HCT116 (cell line): ENCODE data around the gene TXNDC11. TPM values are rescaled to one million over a fixed set of nuclear protein-coding genes. Genes with fewer than 3 reads are reported as not detected.

Experiments
- ATAC-seq: fragments of 200-7000 bp; cut with Tn5 transposase; 2 replicates; pipeline ENCODE4 v1.9.1; 2020; ENCODE audit warnings: mild to moderate bottlenecking, moderate library complexity
- BruUV-seq: library from RNA; stranded (reverse); fragments of 400-500 nt; replicated peaks from 2 replicates; lab custom pipeline; 2021; lab: Mats Ljungman, UMichigan
- CTCF ChIA-PET: fragments of 300-600 bp; sonication (Branson Sonifier 250); formaldehyde crosslinking; loops from one replicate; lab custom pipeline; 2021; ENCODE audit warnings: antibody characterized with exemption; lab: Charles Lee
- POLR2A ChIA-PET: fragments of 300-600, 350-600 bp; sonication (Branson Sonifier 250); formaldehyde crosslinking; loops from one replicate; lab custom pipeline; 2021; ENCODE audit warnings: antibody characterized with exemption; lab: Charles Lee
- RAD21 ChIA-PET, 2 experiments: fragments of 300-600 bp; sonication (Branson Sonifier 250); formaldehyde crosslinking; loops; one replicate each; lab custom pipeline; 2023; ENCODE audit warnings: low total read pairs in 2 of 2; ENCODE audit not compliant: uncharacterized antibody in 2 of 2, unreplicated experiment in 2 of 2, low non-redundant PET in 1 of 2; lab: Charles Lee
- DNase-seq: peaks from one replicate; pipeline ENCODE4 v3.0.0-alpha.2; 2010; ENCODE audit warnings: low read depth, low spot score
- H2AFZ ChIP-seq: fragments of 200-600 bp; shearing (Covaris generic), sonication (generic); 2 replicates; pipeline ENCODE4 v1.6.1; 2017; ENCODE audit warnings: low read depth, mixed run types, mixed read lengths, antibody characterized with exemption, low read length; ENCODE audit not compliant: poor library complexity, severe bottlenecking
- H3K27ac ChIP-seq: 2 replicates; pipeline ENCODE4 v1.5.1; 2012; ENCODE audit warnings: low read depth, low read length
- H3K27me3 ChIP-seq: fragments of 200-600 bp; sonication (generic); 2 replicates; pipeline ENCODE4 v1.6.1; 2016; ENCODE audit warnings: mixed run types, low read length, mixed read lengths; ENCODE audit not compliant: insufficient read depth
- H3K36me3 ChIP-seq, 2 experiments: fragments of 200-500 bp in 1 of 2; fragments of 200-600 bp in 1 of 2; sonication (Bioruptor generic) in 1 of 2; sonication (generic) in 1 of 2; 2 replicates each; pipeline versions ENCODE4 v1.5.1 to v1.6.1; 2014 to 2016; ENCODE audit warnings: low read length in 2 of 2, inconsistent platforms in 1 of 2, mixed read lengths in 1 of 2, mixed run types in 1 of 2; ENCODE audit not compliant: insufficient read depth in 2 of 2, control insufficient read depth in 1 of 2
- H3K4me1 ChIP-seq, 2 experiments: fragments of 200-600 bp in 1 of 2; sonication (generic) in 1 of 2; 2 replicates each; pipeline versions ENCODE4 v1.5.1 to v1.6.1; 2012 to 2017; ENCODE audit warnings: low read length in 2 of 2, inconsistent platforms in 1 of 2, mild to moderate bottlenecking in 1 of 2, mixed read lengths in 1 of 2, mixed run types in 1 of 2, moderate library complexity in 1 of 2; ENCODE audit not compliant: insufficient read depth in 2 of 2, control insufficient read depth in 1 of 2
- H3K4me2 ChIP-seq: fragments of 200-600 bp; sonication (generic); 2 replicates; pipeline ENCODE4 v1.6.1; 2017; ENCODE audit warnings: mixed run types, low read length, mixed read lengths
- H3K4me3 ChIP-seq, 2 experiments: fragments of 200-600 bp in 1 of 2; sonication (generic) in 1 of 2; replicated peaks in 1 of 2; 2 replicates each; pipeline ENCODE4 v1.5.1; 2011 to 2016; ENCODE audit warnings: low read length in 2 of 2, control low read depth in 1 of 2, low read depth in 1 of 2, mild to moderate bottlenecking in 1 of 2, mixed read lengths in 1 of 2, mixed run types in 1 of 2
- H3K79me2 ChIP-seq: fragments of 200-600 bp; sonication (generic); 2 replicates; pipeline ENCODE4 v1.6.1; 2017; ENCODE audit warnings: mild to moderate bottlenecking, mixed run types, low read length, moderate library complexity, mixed read lengths; ENCODE audit not compliant: insufficient read depth
- H3K9ac ChIP-seq: fragments of 200-600 bp; sonication (generic); 2 replicates; pipeline ENCODE4 v1.6.1; 2016; ENCODE audit warnings: low read length, mixed read lengths
- H3K9me2 ChIP-seq: fragments of 200-600 bp; sonication (generic), shearing (Covaris generic); 2 replicates; pipeline ENCODE4 v1.6.1; 2017; ENCODE audit warnings: mixed run types, mild to moderate bottlenecking, moderate library complexity; ENCODE audit not compliant: insufficient read depth
- H3K9me3 ChIP-seq, 2 experiments: fragments of 200-500 bp in 1 of 2; fragments of 200-600 bp in 1 of 2; sonication (Bioruptor generic) in 1 of 2; sonication (generic) in 1 of 2; 2 replicates each; pipeline ENCODE4 v1.6.1; 2014 to 2017; ENCODE audit warnings: low read length in 2 of 2, mixed read lengths in 2 of 2, inconsistent platforms in 1 of 2, low read depth in 1 of 2, mild to moderate bottlenecking in 1 of 2, mixed run types in 1 of 2, moderate library complexity in 1 of 2; ENCODE audit not compliant: control insufficient read depth in 1 of 2, insufficient read depth in 1 of 2
- H4K20me1 ChIP-seq: fragments of 200-600 bp; sonication (generic), shearing (Covaris generic); 2 replicates; pipeline ENCODE4 v1.6.1; 2017; ENCODE audit warnings: mixed run types, mild to moderate bottlenecking, moderate library complexity; ENCODE audit not compliant: insufficient read depth
- CTCF ChIP-seq, 3 experiments: fragments of 200-600 bp in 1 of 3; sonication (generic) in 1 of 3; IDR thresholded peaks in 2 of 3; conservative IDR thresholded peaks in 1 of 3; 2 replicates each; pipeline ENCODE4 v1.5.1; 2012 to 2017; ENCODE audit warnings: low read depth in 2 of 3, low read length in 2 of 3, antibody characterized with exemption in 1 of 3, borderline replicate concordance in 1 of 3, control low read depth in 1 of 3, mild to moderate bottlenecking in 1 of 3, mixed read lengths in 1 of 3, mixed run types in 1 of 3, moderate library complexity in 1 of 3; ENCODE audit not compliant: insufficient read depth in 1 of 3
- FOSL1 ChIP-seq: IDR thresholded peaks from 2 replicates; pipeline ENCODE4 v1.6.1; 2012; ENCODE audit warnings: low read depth
- MAX ChIP-seq: IDR thresholded peaks from 2 replicates; pipeline ENCODE4 v1.6.1; 2012
- POLR2A ChIP-seq: IDR thresholded peaks from 2 replicates; pipeline ENCODE4 v1.7.0; 2011; ENCODE audit warnings: borderline replicate concordance; ENCODE audit not compliant: insufficient read depth, insufficient read length; ENCODE audit errors: extremely low read depth
- POLR2AphosphoS5 ChIP-seq: IDR thresholded peaks from 2 replicates; pipeline ENCODE4 v1.6.1; 2011; ENCODE audit warnings: mild to moderate bottlenecking, low read depth, low read length, moderate library complexity
- ZNF274 ChIP-seq: fragments of 200-500 bp; sonication (Bioruptor generic); IDR thresholded peaks from 2 replicates; pipeline ENCODE4 v1.6.1; 2014; ENCODE audit warnings: mild to moderate bottlenecking, low read depth, low read length, inconsistent platforms
- intact Hi-C: fragments of 100-400 bp; cut with micrococcal nuclease; formaldehyde crosslinking; loops from 2 replicates; pipeline ENCODE4 v1.10.0; 2022
- total RNA-seq: library from RNA; stranded (reverse); gene quantifications from one replicate; pipeline ENCODE4 v1.2.1, GENCODE V29; 2021; ENCODE audit not compliant: unreplicated experiment

The TXNDC11 gene
- total RNA-seq, 1 experiment from 2014 or later: 26.8 TPM

GRCh38 chr16:11675561-11676511, 66.8 kb downstream of the TXNDC11 start:
- CTCF ChIA-PET: interaction anchor here (1.2 to 1.5 kb wide), 3 partner anchors 144 to 279 kb away, joined by 6 to 8 read pairs (median 6); no protein-coding TSS in a partner anchor
- no peaks in the 10 kb centered on the region for H4K20me1 ChIP-seq
- RAD21 ChIA-PET: interaction anchor here in 1 of 2 experiments (1.1 kb wide), 1 partner anchor 269 kb away, joined by 6 read pairs; no protein-coding TSS in a partner anchor
- DNase-seq (peak; percentile 72), ATAC-seq (peak; percentile 88)
- H3K36me3 ChIP-seq: peaks cover 5 to 12% of the 10 kb centered on the region in 2 experiments; a peak in 2 of 4 replicates
- H3K9me3 ChIP-seq: no peaks in the 10 kb centered on the region
- intact Hi-C loops: loop anchor here (1.0 kb wide), 1 partner anchor 269 kb away; no protein-coding TSS in a partner anchor
- POLR2A ChIA-PET: interaction anchor here (0.7 to 1.2 kb wide), 2 partner anchors 33 to 43 kb away, joined by 3 to 4 read pairs; no protein-coding TSS in a partner anchor
- no peaks in the 10 kb centered on the region for H3K27me3 ChIP-seq
- H3K79me2 ChIP-seq: no peaks in the 10 kb centered on the region
- peak overlapping the region; percentile 59 for H3K27ac ChIP-seq
- no peaks in the 10 kb centered on the region for H3K9me2 ChIP-seq
- TF ChIP-seq FOSL1 (peak; percentile 83), ZNF274 (no peak), POLR2AphosphoS5 (peak; percentile 38; the same call in 1 of the 2 replicates), MAX (peak; percentile 68), POLR2A (no peak), CTCF (IDR thresholded peaks at IDR 0.05 in 2 of 3, conservative IDR thresholded peaks at IDR 0.05 in 1 of 3; ENCODE audit: borderline replicate concordance in 1 of 3, insufficient read depth in 1 of 3, low read depth in 2 of 3, low read length in 2 of 3) (0 out of 6 replicates have a peak, but pooled peaks of 1 of the 3 experiments have one; percentile 9)
- 0 out of 2 replicates have a peak overlapping the region, but pooled peaks have one; percentile 7 for H3K9ac ChIP-seq
- peaks cover 45 to 60% of the 10 kb centered on the region in 2 experiments for H3K4me1 ChIP-seq
- BruUV-seq: no TSS peak
- peak overlapping the region; percentile 72 for H3K4me2 ChIP-seq
- H2AFZ ChIP-seq: no peak overlapping the region
- peak overlapping the region in 1 of 2 experiments; percentile 14; a peak in 1 of 4 replicates for H3K4me3 ChIP-seq
